Mammary epithelial cell (primary cell): ENCODE measurements around the gene ERBB4.

ENCODE experiments used
- EZH2 ChIP-seq: IDR thresholded peaks from 2 replicates; pipeline ENCODE4 v1.6.1; 2012; ENCODE audit warnings: low read length, inconsistent platforms, borderline replicate concordance
- TF ChIP-seq, protein P1 (sequence below), 2 donors: IDR thresholded peaks in 1 of 2; conservative IDR thresholded peaks in 1 of 2; 2 replicates each; pipeline ENCODE4 v1.5.1; 2011 to 2012; ENCODE audit warnings: inconsistent platforms in 2 of 2, low read length in 2 of 2, mild to moderate bottlenecking in 2 of 2, control low read depth in 1 of 2, low read depth in 1 of 2; ENCODE audit not compliant: insufficient read depth in 1 of 2; ENCODE audit errors: extremely low read depth in 1 of 2

DNA sequence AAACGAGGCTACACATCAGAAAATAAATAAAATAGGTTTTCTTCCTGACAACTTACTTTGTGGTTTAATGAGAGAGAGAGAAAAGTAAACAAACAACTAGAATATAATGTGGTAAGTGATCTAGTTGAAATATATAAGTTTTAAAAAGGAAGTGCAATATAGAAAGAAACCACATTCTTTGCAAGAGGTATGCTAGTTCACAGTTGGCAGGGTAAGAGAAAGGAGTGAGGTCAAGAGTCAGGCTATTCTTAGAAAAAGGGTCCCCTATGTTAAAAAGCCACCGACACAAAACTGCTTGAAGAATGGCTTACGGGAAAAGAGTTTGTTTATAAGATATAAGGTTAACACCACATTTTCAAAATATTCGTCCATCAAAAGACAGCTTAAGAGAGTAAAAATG, 462.1 kb downstream of the ERBB4 start:
- TF ChIP-seq, protein P1, sequence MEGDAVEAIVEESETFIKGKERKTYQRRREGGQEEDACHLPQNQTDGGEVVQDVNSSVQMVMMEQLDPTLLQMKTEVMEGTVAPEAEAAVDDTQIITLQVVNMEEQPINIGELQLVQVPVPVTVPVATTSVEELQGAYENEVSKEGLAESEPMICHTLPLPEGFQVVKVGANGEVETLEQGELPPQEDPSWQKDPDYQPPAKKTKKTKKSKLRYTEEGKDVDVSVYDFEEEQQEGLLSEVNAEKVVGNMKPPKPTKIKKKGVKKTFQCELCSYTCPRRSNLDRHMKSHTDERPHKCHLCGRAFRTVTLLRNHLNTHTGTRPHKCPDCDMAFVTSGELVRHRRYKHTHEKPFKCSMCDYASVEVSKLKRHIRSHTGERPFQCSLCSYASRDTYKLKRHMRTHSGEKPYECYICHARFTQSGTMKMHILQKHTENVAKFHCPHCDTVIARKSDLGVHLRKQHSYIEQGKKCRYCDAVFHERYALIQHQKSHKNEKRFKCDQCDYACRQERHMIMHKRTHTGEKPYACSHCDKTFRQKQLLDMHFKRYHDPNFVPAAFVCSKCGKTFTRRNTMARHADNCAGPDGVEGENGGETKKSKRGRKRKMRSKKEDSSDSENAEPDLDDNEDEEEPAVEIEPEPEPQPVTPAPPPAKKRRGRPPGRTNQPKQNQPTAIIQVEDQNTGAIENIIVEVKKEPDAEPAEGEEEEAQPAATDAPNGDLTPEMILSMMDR (conservative IDR thresholded peaks at IDR 0.05 in 1 of 2, IDR thresholded peaks at IDR 0.05 in 1 of 2; ENCODE audit: extremely low read depth in 1 of 2, insufficient read depth in 1 of 2, low read depth in 1 of 2, low read length in 2 of 2) = no peak
- no peak for TF ChIP-seq EZH2
